ENCODE data around the gene FMN1. TPM values are rescaled to one million over a fixed set of nuclear protein-coding genes. Genes with fewer than 3 reads are reported as not detected.
A peak's percentile ranks its signal among the peaks of the same experiment; 100 is the strongest.

Gene FMN1
- total RNA-seq, 1 donor from 2014 or later = 4.0 TPM

DNA sequence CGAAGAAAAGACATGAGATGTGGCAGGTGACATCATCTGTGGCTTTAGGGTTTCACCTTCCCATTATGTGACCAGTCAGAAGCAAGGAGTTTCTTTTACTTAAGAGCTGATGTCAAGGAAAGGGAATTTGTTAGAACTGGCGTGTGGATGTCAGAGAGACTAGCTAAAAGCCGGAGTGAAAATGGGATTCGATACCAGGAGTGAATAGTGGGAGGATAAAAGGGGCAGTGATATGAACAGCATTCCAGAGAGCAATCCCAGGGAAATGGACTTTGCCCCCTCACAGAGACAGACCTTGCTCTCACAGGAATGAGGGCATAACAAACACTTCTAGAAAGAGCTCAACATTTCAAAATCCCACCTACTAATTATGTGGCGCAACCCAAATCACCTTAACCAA, 5.9 kb upstream of the FMN1 start:
- H3K36me3 Mint-ChIP-seq (ENCODE audit: low read depth) = no peaks in the 10 kb centered on the region
- H3K27ac Mint-ChIP-seq (ENCODE audit: unreplicated experiment) = no peak overlapping the region
- H3K9me3 Mint-ChIP-seq (ENCODE audit: low read depth) = no peaks in the 10 kb centered on the region
- H3K27me3 Mint-ChIP-seq (ENCODE audit: low read depth) = no peaks in the 10 kb centered on the region
- no peak overlapping the region for H3K4me3 Mint-ChIP-seq (ENCODE audit: unreplicated experiment)
- TF ChIP-seq, protein P1, sequence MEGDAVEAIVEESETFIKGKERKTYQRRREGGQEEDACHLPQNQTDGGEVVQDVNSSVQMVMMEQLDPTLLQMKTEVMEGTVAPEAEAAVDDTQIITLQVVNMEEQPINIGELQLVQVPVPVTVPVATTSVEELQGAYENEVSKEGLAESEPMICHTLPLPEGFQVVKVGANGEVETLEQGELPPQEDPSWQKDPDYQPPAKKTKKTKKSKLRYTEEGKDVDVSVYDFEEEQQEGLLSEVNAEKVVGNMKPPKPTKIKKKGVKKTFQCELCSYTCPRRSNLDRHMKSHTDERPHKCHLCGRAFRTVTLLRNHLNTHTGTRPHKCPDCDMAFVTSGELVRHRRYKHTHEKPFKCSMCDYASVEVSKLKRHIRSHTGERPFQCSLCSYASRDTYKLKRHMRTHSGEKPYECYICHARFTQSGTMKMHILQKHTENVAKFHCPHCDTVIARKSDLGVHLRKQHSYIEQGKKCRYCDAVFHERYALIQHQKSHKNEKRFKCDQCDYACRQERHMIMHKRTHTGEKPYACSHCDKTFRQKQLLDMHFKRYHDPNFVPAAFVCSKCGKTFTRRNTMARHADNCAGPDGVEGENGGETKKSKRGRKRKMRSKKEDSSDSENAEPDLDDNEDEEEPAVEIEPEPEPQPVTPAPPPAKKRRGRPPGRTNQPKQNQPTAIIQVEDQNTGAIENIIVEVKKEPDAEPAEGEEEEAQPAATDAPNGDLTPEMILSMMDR (IDR thresholded peaks at IDR 0.05) = no peak
- H3K4me1 Mint-ChIP-seq (ENCODE audit: low read depth) = peaks cover 9% of the 10 kb centered on the region
- DNase-seq (ENCODE audit: low spot score) = no peak

DNA sequence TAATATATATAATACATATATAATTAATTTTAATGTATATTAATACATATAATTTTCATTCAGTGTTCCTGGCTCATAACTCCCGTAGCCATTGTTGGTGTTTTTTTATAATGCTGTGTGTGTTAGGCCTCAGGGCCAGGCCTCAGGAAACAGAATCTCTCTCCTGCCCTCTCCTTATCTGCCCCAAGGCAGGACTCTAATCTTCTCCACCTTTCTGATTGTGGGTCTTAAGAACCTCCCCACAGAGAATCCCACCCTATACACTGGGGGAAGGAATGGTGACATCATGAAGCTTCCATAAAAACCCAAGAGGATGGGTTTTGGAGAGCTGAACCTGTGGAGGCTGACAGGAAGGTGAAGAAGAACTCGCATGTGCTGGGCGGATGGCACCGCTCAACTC, 4.0 kb upstream of the FMN1 start:
- Mint-ChIP-seq H3K27ac (ENCODE audit: unreplicated experiment) (no peak overlapping the region), H3K4me3 (ENCODE audit: unreplicated experiment) (no peak overlapping the region), H3K9me3 (ENCODE audit: low read depth) (no peaks in the 10 kb centered on the region), H3K27me3 (ENCODE audit: low read depth) (no peaks in the 10 kb centered on the region), H3K4me1 (ENCODE audit: low read depth) (peaks cover 23% of the 10 kb centered on the region), H3K36me3 (ENCODE audit: low read depth) (no peaks in the 10 kb centered on the region)
- TF ChIP-seq, protein P1 (IDR thresholded peaks at IDR 0.05) = no peak
- no peak for DNase-seq (ENCODE audit: low spot score)

DNA sequence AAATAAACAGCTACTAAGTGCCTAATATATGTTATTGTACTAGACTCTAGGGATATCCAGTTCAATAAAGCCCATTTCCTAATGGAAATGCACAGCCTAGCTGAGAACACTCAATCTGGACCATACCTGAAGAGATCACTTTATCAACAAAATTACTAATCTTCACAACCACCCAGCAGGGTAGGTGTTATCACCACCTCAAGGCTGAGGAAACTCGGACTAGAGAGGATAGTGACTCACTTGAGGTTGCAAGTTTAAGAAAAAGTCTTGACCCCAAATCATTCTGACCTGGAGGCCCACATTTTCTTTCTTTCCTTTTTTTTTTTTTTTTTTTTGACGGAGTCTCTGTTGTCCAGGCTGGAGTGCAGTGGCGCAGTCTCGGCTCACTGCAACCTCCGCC, 3.1 kb upstream of the FMN1 start:
- Mint-ChIP-seq H3K36me3 (ENCODE audit: low read depth) (no peaks in the 10 kb centered on the region), H3K27ac (ENCODE audit: unreplicated experiment) (no peak overlapping the region), H3K4me3 (ENCODE audit: unreplicated experiment) (no peak overlapping the region), H3K4me1 (ENCODE audit: low read depth) (peaks cover 23% of the 10 kb centered on the region), H3K27me3 (ENCODE audit: low read depth) (peaks cover 7% of the 10 kb centered on the region), H3K9me3 (ENCODE audit: low read depth) (no peaks in the 10 kb centered on the region)
- TF ChIP-seq, protein P1 (IDR thresholded peaks at IDR 0.05) = no peak
- DNase-seq (ENCODE audit: low spot score) = no peak

DNA sequence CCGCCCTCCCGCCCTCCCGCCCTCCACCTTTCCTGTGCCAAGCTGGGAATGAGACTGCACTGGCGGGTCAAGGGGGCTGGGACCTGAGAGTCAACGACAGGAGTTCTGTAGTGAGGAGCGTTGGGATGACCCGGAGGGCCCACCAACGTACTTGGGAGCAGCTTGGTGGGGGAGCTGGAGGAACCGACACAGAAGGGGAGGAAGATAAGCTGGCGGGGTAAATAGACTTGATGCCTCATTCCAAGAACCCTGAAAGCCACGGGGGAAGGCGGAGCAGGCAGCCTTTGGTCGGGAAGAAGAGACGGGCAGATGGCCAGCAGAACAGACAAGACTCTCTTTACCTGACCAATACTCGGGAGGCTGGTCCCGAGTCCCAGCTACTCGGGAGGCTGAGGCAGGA, 277 bp downstream of the FMN1 start:
- no peaks in the 10 kb centered on the region for H3K36me3 Mint-ChIP-seq (ENCODE audit: low read depth)
- no peak for DNase-seq (ENCODE audit: low spot score)
- H3K27me3 Mint-ChIP-seq (ENCODE audit: low read depth) = peaks cover 7% of the 10 kb centered on the region
- no peaks in the 10 kb centered on the region for H3K9me3 Mint-ChIP-seq (ENCODE audit: low read depth)
- TF ChIP-seq, protein P1 (IDR thresholded peaks at IDR 0.05) = no peak
- peaks cover 14% of the 10 kb centered on the region for H3K4me1 Mint-ChIP-seq (ENCODE audit: low read depth)
- no peak overlapping the region for H3K27ac Mint-ChIP-seq (ENCODE audit: unreplicated experiment)
- H3K4me3 Mint-ChIP-seq (ENCODE audit: unreplicated experiment) = peak overlapping the region; percentile 80

DNA sequence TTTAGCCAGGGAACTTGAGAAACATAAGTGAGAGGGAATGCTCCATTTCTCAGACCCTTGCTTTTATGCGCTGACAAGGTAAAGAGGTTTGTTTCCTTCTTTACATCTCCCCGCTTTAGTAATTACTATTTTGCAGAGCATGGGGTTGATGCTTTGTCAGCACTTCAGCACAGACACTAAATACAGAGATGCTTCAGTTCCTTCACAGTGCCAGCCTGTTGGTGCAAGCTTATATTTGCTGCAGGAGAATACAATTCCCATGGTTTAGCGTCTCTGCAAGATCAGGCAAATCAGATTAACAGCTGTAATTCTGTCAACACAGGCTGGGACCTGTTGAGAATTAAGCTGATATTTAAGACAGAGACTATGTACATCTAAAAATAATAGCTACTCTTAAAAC, 2.9 kb downstream of the FMN1 start:
- H3K4me3 Mint-ChIP-seq (ENCODE audit: unreplicated experiment) = no peak overlapping the region
- DNase-seq (ENCODE audit: low spot score) = no peak
- no peaks in the 10 kb centered on the region for H3K9me3 Mint-ChIP-seq (ENCODE audit: low read depth)
- H3K27me3 Mint-ChIP-seq (ENCODE audit: low read depth) = peaks cover 12% of the 10 kb centered on the region
- no peak overlapping the region for H3K27ac Mint-ChIP-seq (ENCODE audit: unreplicated experiment)
- TF ChIP-seq, protein P1 (IDR thresholded peaks at IDR 0.05) = no peak
- peaks cover 14% of the 10 kb centered on the region for H3K4me1 Mint-ChIP-seq (ENCODE audit: low read depth)
- H3K36me3 Mint-ChIP-seq (ENCODE audit: low read depth) = no peaks in the 10 kb centered on the region

Measured in chondrocyte (in vitro differentiated cells).